GM13976 (cell line): ENCODE data around the gene ZNF768.

Experiments used
- DNase-seq: peaks from one replicate; pipeline ENCODE4 v3.0.0; 2012; ENCODE audit warnings: low spot score
- CTCF ChIP-seq: IDR thresholded peaks from 2 replicates; pipeline ENCODE4 v1.5.1; 2012; ENCODE audit warnings: borderline replicate concordance, mild to moderate bottlenecking; ENCODE audit not compliant: insufficient read depth; ENCODE audit errors: extremely low read depth, missing control alignments, control extremely low read depth
- in situ Hi-C: fragments of 300-500 bp; cut with MboI; formaldehyde crosslinking; loops from one replicate; pipeline ENCODE4 v1.12.0; 2022; ENCODE audit warnings: low sequenced_read_pairs, mixed read lengths, inconsistent platforms; ENCODE audit not compliant: unreplicated experiment

Gene ZNF768

GRCh38 chr16:30530163-30531037 lies 4.0 kb upstream of the ZNF768 start:
- in situ Hi-C loops = no loop called here
- no peak for DNase-seq

GRCh38 chr16:30528799-30529457 lies 2.6 kb upstream of the ZNF768 start:
- no peak for TF ChIP-seq CTCF
- in situ Hi-C loops = loop anchor here (10.0 kb wide), 1 partner anchor 94 kb away; the partner anchor contains the start of gene DCTPP1
- DNase-seq = no peak

More at GRCh38 chr16:30530163-30531037, 4.0 kb upstream of the ZNF768 start:
- no peak for TF ChIP-seq CTCF

- no peak for TF ChIP-seq CTCF
- in situ Hi-C loops = loop anchor here (10.0 kb wide), 1 partner anchor 93 kb away; the partner anchor contains the start of gene DCTPP1
- DNase-seq = peak; percentile 68
These were observed 1.3 kb upstream of the ZNF768 start for GRCh38 chr16:30527635-30528178.

GRCh38 chr16:30526823-30527634 lies 663 bp upstream of the ZNF768 start:
- TF ChIP-seq CTCF = no peak
- in situ Hi-C loops = loop anchor here (10.0 kb wide), 1 partner anchor 92 kb away; the partner anchor contains the start of gene DCTPP1
- DNase-seq = peak; percentile 97

- DNase-seq = no peak
- TF ChIP-seq CTCF = no peak
- in situ Hi-C loops = loop anchor here (10.0 kb wide), 1 partner anchor 91 kb away; the partner anchor contains the start of gene DCTPP1
These were observed 576 bp downstream of the ZNF768 start for GRCh38 chr16:30525844-30526136.
